ENCODE results near the gene SHCBP1L.

GRCh38 chr1:182884872-182885271 lies 68.1 kb downstream of the SHCBP1L start:
- TF ChIP-seq YY1 (IDR thresholded peaks at IDR 0.05) (no peak), NR2F2 (IDR thresholded peaks at IDR 0.05) (no peak), MAX (IDR thresholded peaks at IDR 0.05) (no peak), TAF1 (conservative IDR thresholded peaks at IDR 0.05) (no peak), RAD21 (IDR thresholded peaks at IDR 0.05) (no peak), EGR1 (IDR thresholded peaks at IDR 0.05; ENCODE audit: low read depth in 2 of 2) (no peak), RXRA (IDR thresholded peaks at IDR 0.05) (no peak), HNF4G (IDR thresholded peaks at IDR 0.05) (no peak), FOXA1 (IDR thresholded peaks at IDR 0.05) (no peak)
- TF ChIP-seq, protein P1, sequence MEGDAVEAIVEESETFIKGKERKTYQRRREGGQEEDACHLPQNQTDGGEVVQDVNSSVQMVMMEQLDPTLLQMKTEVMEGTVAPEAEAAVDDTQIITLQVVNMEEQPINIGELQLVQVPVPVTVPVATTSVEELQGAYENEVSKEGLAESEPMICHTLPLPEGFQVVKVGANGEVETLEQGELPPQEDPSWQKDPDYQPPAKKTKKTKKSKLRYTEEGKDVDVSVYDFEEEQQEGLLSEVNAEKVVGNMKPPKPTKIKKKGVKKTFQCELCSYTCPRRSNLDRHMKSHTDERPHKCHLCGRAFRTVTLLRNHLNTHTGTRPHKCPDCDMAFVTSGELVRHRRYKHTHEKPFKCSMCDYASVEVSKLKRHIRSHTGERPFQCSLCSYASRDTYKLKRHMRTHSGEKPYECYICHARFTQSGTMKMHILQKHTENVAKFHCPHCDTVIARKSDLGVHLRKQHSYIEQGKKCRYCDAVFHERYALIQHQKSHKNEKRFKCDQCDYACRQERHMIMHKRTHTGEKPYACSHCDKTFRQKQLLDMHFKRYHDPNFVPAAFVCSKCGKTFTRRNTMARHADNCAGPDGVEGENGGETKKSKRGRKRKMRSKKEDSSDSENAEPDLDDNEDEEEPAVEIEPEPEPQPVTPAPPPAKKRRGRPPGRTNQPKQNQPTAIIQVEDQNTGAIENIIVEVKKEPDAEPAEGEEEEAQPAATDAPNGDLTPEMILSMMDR (IDR thresholded peaks at IDR 0.05; ENCODE audit: low read depth, low read length, missing input control) = no peak
- TF ChIP-seq, protein P2, sequence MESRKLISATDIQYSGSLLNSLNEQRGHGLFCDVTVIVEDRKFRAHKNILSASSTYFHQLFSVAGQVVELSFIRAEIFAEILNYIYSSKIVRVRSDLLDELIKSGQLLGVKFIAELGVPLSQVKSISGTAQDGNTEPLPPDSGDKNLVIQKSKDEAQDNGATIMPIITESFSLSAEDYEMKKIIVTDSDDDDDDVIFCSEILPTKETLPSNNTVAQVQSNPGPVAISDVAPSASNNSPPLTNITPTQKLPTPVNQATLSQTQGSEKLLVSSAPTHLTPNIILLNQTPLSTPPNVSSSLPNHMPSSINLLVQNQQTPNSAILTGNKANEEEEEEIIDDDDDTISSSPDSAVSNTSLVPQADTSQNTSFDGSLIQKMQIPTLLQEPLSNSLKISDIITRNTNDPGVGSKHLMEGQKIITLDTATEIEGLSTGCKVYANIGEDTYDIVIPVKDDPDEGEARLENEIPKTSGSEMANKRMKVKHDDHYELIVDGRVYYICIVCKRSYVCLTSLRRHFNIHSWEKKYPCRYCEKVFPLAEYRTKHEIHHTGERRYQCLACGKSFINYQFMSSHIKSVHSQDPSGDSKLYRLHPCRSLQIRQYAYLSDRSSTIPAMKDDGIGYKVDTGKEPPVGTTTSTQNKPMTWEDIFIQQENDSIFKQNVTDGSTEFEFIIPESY (IDR thresholded peaks at IDR 0.05) = no peak
- TF ChIP-seq, protein P3, sequence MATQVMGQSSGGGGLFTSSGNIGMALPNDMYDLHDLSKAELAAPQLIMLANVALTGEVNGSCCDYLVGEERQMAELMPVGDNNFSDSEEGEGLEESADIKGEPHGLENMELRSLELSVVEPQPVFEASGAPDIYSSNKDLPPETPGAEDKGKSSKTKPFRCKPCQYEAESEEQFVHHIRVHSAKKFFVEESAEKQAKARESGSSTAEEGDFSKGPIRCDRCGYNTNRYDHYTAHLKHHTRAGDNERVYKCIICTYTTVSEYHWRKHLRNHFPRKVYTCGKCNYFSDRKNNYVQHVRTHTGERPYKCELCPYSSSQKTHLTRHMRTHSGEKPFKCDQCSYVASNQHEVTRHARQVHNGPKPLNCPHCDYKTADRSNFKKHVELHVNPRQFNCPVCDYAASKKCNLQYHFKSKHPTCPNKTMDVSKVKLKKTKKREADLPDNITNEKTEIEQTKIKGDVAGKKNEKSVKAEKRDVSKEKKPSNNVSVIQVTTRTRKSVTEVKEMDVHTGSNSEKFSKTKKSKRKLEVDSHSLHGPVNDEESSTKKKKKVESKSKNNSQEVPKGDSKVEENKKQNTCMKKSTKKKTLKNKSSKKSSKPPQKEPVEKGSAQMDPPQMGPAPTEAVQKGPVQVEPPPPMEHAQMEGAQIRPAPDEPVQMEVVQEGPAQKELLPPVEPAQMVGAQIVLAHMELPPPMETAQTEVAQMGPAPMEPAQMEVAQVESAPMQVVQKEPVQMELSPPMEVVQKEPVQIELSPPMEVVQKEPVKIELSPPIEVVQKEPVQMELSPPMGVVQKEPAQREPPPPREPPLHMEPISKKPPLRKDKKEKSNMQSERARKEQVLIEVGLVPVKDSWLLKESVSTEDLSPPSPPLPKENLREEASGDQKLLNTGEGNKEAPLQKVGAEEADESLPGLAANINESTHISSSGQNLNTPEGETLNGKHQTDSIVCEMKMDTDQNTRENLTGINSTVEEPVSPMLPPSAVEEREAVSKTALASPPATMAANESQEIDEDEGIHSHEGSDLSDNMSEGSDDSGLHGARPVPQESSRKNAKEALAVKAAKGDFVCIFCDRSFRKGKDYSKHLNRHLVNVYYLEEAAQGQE (IDR thresholded peaks at IDR 0.05) = no peak
